HL-60 (cell line): Measurements from ENCODE around the gene DDX42.

Experiments
- CTCF ChIP-seq: IDR thresholded peaks from one replicate; pipeline ENCODE4 v1.5.1; 2011; ENCODE audit warnings: low read length, control low read depth, inconsistent platforms; ENCODE audit not compliant: insufficient read depth
- GABPA ChIP-seq: IDR thresholded peaks from 2 replicates; pipeline ENCODE4 v1.6.1; 2012; ENCODE audit warnings: low read depth
- POLR2AphosphoS5 ChIP-seq: IDR thresholded peaks from 2 replicates; pipeline ENCODE4 v1.6.1; 2012; ENCODE audit warnings: low read depth
- SPI1 ChIP-seq: IDR thresholded peaks from 2 replicates; pipeline ENCODE4 v1.6.1; 2012; ENCODE audit warnings: low read depth, mild to moderate bottlenecking, borderline replicate concordance

GRCh38 chr17:63820963-63821561 lies 47.1 kb downstream of the DDX42 start:
- TF ChIP-seq CTCF (no peak), SPI1 (no peak), POLR2AphosphoS5 (no peak), GABPA (no peak)
